Parathyroid adenoma (tissue), 2 donors: ENCODE data around the gene APOC4.

Experiments
- H2AFZ ChIP-seq: fragments of 300-600 bp; sonication (generic); one replicate; pipeline ENCODE4 v1.7.0; 2017; ENCODE audit warnings: antibody characterized with exemption, mild to moderate bottlenecking
- H3K27ac ChIP-seq: fragments of 300-600 bp; sonication (generic); one replicate; pipeline ENCODE4 v1.7.0; 2017
- H3K27me3 ChIP-seq: fragments of 300-600 bp; sonication (generic); one replicate; pipeline ENCODE4 v1.7.0; 2017; ENCODE audit warnings: low read length; ENCODE audit not compliant: control insufficient read depth, insufficient read depth
- H3K36me3 ChIP-seq: fragments of 300-600 bp; sonication (generic); one replicate; pipeline ENCODE4 v1.7.0; 2017; ENCODE audit warnings: low read length; ENCODE audit not compliant: control insufficient read depth, insufficient read depth
- H3K4me1 ChIP-seq: fragments of 300-600 bp; sonication (generic); one replicate; pipeline ENCODE4 v1.7.0; 2017; ENCODE audit warnings: control low read depth
- H3K4me2 ChIP-seq: fragments of 300-600 bp; sonication (generic); one replicate; pipeline ENCODE4 v1.7.0; 2017; ENCODE audit warnings: low read length
- H3K4me3 ChIP-seq: fragments of 300-600 bp; sonication (generic); one replicate; pipeline ENCODE4 v1.7.0; 2017; ENCODE audit warnings: low read depth, low read length
- H3K79me2 ChIP-seq: fragments of 300-600 bp; sonication (generic); one replicate; pipeline ENCODE4 v1.7.0; 2017; ENCODE audit warnings: control low read depth
- H3K9ac ChIP-seq: fragments of 300-600 bp; sonication (generic); one replicate; pipeline ENCODE4 v1.7.0; 2017; ENCODE audit warnings: mild to moderate bottlenecking
- H3K9me3 ChIP-seq: fragments of 300-600 bp; sonication (generic); one replicate; pipeline ENCODE4 v1.7.0; 2017; ENCODE audit warnings: low read length; ENCODE audit not compliant: control insufficient read depth
- CTCF ChIP-seq: fragments of 300-600 bp; sonication (generic); IDR thresholded peaks from one replicate; pipeline ENCODE4 v1.7.0; 2017; ENCODE audit warnings: antibody characterized with exemption, mild to moderate bottlenecking
- donor health status: primary hyperparathyroidism.

Gene APOC4

GRCh38 chr19:44948763-44949374 lies 6.8 kb downstream of the APOC4 start:
- Histone ChIP-seq H3K4me2 (no peak overlapping the region), H3K36me3 (no peaks in the 10 kb centered on the region), H3K4me1 (no peaks in the 10 kb centered on the region), H3K27ac (no peak overlapping the region), H3K4me3 (no peak overlapping the region), H3K9me3 (no peaks in the 10 kb centered on the region), H3K79me2 (peaks cover 17% of the 10 kb centered on the region), H3K27me3 (no peaks in the 10 kb centered on the region), H3K9ac (no peak overlapping the region), H2AFZ (no peak overlapping the region)
- TF ChIP-seq CTCF: no peak

GRCh38 chr19:44949550-44949949 lies 7.5 kb downstream of the APOC4 start:
- no peak for TF ChIP-seq CTCF

GRCh38 chr19:44951179-44952159 lies 9.4 kb downstream of the APOC4 start:
- peak; percentile 96 for TF ChIP-seq CTCF
- Histone ChIP-seq H3K79me2 (peaks cover 38% of the 10 kb centered on the region), H3K27me3 (no peaks in the 10 kb centered on the region), H3K27ac (no peak overlapping the region), H3K4me2 (peak overlapping the region; percentile 41), H3K36me3 (no peaks in the 10 kb centered on the region), H3K4me1 (peaks cover 4% of the 10 kb centered on the region), H2AFZ (peak overlapping the region; percentile 52), H3K4me3 (no peak overlapping the region), H3K9me3 (no peaks in the 10 kb centered on the region), H3K9ac (no peak overlapping the region)

More at GRCh38 chr19:44949550-44949949, 7.5 kb downstream of the APOC4 start:
- no peak overlapping the region for H3K4me3 ChIP-seq
- no peaks in the 10 kb centered on the region for H3K27me3 ChIP-seq
- H3K9me3 ChIP-seq: no peaks in the 10 kb centered on the region
- H3K4me2 ChIP-seq: no peak overlapping the region
- H2AFZ ChIP-seq: no peak overlapping the region
- H3K27ac ChIP-seq: no peak overlapping the region
- H3K4me1 ChIP-seq: no peaks in the 10 kb centered on the region
- peaks cover 22% of the 10 kb centered on the region for H3K79me2 ChIP-seq
- H3K9ac ChIP-seq: no peak overlapping the region
- no peaks in the 10 kb centered on the region for H3K36me3 ChIP-seq

GRCh38 chr19:44954278-44954648 lies 12.2 kb downstream of the APOC4 start:
- Histone ChIP-seq H3K79me2 (peaks cover 63% of the 10 kb centered on the region), H2AFZ (peak overlapping the region; percentile 98), H3K36me3 (no peaks in the 10 kb centered on the region), H3K4me2 (peak overlapping the region; percentile 96), H3K4me3 (peak overlapping the region; percentile 90), H3K9ac (peak overlapping the region; percentile 91), H3K27ac (peak overlapping the region; percentile 92), H3K9me3 (no peaks in the 10 kb centered on the region), H3K27me3 (no peaks in the 10 kb centered on the region), H3K4me1 (peaks cover 8% of the 10 kb centered on the region)
- TF ChIP-seq CTCF: no peak
